ENCODE results near the gene UGT1A7. TPM values are rescaled to one million over a fixed set of nuclear protein-coding genes. Genes with fewer than 3 reads are reported as not detected.

Gene UGT1A7
- polyA plus RNA-seq, 1 donor (not counting 4 experiments of a cell fraction or from before 2014, with no cell fraction given) = 0.87 TPM

DNA sequence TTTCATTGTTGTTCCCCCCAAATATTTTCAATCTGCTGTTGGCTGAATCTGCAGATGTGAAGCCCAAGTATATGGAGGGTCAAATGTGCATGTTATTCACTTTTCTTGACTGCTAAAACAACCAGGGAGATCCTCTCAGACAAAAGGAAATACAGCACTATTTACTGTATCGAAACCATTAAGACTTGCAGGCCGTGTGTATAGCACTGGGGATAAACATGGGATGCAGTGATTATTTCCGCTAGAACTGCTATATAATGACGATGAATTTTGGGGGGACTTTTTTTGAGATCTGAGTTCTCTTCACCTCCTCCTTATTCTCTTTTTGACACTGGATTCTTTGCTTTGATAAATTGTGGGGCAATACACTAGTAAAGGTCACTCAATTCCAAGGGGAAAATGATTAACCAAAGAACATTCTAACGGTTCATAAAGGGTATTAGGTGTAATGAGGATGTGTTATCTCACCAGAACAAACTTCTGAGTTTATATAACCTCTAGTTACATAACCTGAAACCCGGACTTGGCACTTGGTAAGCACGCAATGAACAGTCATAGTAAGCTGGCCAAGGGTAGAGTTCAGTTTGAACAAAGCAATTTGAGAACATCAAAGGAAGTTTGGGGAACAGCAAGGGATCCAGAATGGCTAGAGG lies 74.9 kb downstream of the UGT1A7 start:
- H3K27me3 ChIP-seq (ENCODE audit: control insufficient read depth, extremely low read depth, insufficient read depth, low read length) = no peaks in the 10 kb centered on the region
- H3K27ac ChIP-seq (ENCODE audit: control insufficient read depth, insufficient read depth, low read length) = no peak overlapping the region
- no peak for DNase-seq (ENCODE audit: low read depth, low spot score)
- no peaks in the 10 kb centered on the region for H3K9me3 ChIP-seq (ENCODE audit: control insufficient read depth, low read depth, low read length)
- H4K20me1 ChIP-seq (ENCODE audit: control insufficient read depth, extremely low read depth, insufficient read depth, low read length) = peaks cover 2% of the 10 kb centered on the region
- TF ChIP-seq, protein P1, sequence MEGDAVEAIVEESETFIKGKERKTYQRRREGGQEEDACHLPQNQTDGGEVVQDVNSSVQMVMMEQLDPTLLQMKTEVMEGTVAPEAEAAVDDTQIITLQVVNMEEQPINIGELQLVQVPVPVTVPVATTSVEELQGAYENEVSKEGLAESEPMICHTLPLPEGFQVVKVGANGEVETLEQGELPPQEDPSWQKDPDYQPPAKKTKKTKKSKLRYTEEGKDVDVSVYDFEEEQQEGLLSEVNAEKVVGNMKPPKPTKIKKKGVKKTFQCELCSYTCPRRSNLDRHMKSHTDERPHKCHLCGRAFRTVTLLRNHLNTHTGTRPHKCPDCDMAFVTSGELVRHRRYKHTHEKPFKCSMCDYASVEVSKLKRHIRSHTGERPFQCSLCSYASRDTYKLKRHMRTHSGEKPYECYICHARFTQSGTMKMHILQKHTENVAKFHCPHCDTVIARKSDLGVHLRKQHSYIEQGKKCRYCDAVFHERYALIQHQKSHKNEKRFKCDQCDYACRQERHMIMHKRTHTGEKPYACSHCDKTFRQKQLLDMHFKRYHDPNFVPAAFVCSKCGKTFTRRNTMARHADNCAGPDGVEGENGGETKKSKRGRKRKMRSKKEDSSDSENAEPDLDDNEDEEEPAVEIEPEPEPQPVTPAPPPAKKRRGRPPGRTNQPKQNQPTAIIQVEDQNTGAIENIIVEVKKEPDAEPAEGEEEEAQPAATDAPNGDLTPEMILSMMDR (optimal IDR thresholded peaks at IDR 0.05 in 1 of 3, IDR thresholded peaks at IDR 0.05 in 1 of 3, conservative IDR thresholded peaks at IDR 0.05 in 1 of 3; ENCODE audit: extremely low read depth in 1 of 3, insufficient read depth in 2 of 3, low read length in 3 of 3) = no peak
- no peak for TF ChIP-seq EZH2 (IDR thresholded peaks at IDR 0.05; ENCODE audit: low read length)
- peaks cover 4% of the 10 kb centered on the region for H3K79me2 ChIP-seq (ENCODE audit: control insufficient read depth, insufficient read depth, low read length)
- dilution Hi-C loops (cut with MboI; ENCODE audit: extremely low pct_ligation_motif_present, low sequenced_read_pairs) = no loop called here
- no peak overlapping the region for H2AFZ ChIP-seq (ENCODE audit: control insufficient read depth, low read length)
- peaks cover 15% of the 10 kb centered on the region for H3K4me1 ChIP-seq (ENCODE audit: control insufficient read depth, extremely low read depth, insufficient read depth, low read length)
- no peaks in the 10 kb centered on the region for H3K9me1 ChIP-seq (ENCODE audit: control insufficient read depth, extremely low read depth, insufficient read depth, low read length)
- peaks cover 2 to 8% of the 10 kb centered on the region in 2 experiments for H3K36me3 ChIP-seq (ENCODE audit: control insufficient read depth in 2 of 2, extremely low read depth in 1 of 2, insufficient read depth in 2 of 2, low read length in 2 of 2)
- no peak overlapping the region for H3K9ac ChIP-seq (ENCODE audit: control insufficient read depth, extremely low read depth, insufficient read depth, low read length)
- FAIRE-seq = no peak
- H3K4me2 ChIP-seq (ENCODE audit: control insufficient read depth, extremely low read depth, insufficient read depth, low read depth, low read length) = no peak overlapping the region
- no peak overlapping the region for H3K4me3 ChIP-seq (ENCODE audit: control insufficient read depth in 2 of 3, extremely low read depth in 1 of 3, insufficient read depth in 2 of 3, low read depth in 1 of 3, low read length in 3 of 3)

DNA sequence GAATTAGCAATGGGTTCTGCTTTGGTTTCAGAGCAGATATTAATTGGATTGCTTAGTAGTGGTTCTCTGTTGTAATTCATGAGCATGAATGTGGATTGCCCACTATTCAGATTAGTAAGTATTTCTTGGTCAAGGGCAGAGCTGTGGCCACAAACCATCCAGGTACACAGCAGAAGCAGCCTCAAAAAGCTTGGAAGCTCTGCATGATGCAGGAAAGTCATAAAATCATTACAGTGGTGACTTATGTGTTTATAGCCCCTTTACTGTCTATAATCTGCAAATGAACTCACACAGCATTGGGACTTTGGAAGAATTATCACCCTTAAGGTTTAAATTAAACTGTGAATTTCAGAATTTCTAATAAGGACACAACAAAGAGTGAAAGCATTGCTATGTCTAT lies 76.4 kb downstream of the UGT1A7 start:
- no peak overlapping the region for H3K27ac ChIP-seq (ENCODE audit: control insufficient read depth, insufficient read depth, low read length)
- H3K4me3 ChIP-seq (ENCODE audit: control insufficient read depth in 2 of 3, extremely low read depth in 1 of 3, insufficient read depth in 2 of 3, low read depth in 1 of 3, low read length in 3 of 3) = no peak overlapping the region
- H3K79me2 ChIP-seq (ENCODE audit: control insufficient read depth, insufficient read depth, low read length) = peaks cover 5% of the 10 kb centered on the region
- DNase-seq (ENCODE audit: low read depth, low spot score) (no peak), FAIRE-seq (no peak)
- no peak overlapping the region for H2AFZ ChIP-seq (ENCODE audit: control insufficient read depth, low read length)
- H3K9ac ChIP-seq (ENCODE audit: control insufficient read depth, extremely low read depth, insufficient read depth, low read length) = no peak overlapping the region
- H3K4me1 ChIP-seq (ENCODE audit: control insufficient read depth, extremely low read depth, insufficient read depth, low read length) = peaks cover 21% of the 10 kb centered on the region
- dilution Hi-C loops (cut with MboI; ENCODE audit: extremely low pct_ligation_motif_present, low sequenced_read_pairs) = no loop called here
- H3K4me2 ChIP-seq (ENCODE audit: control insufficient read depth, extremely low read depth, insufficient read depth, low read depth, low read length) = no peak overlapping the region
- H3K27me3 ChIP-seq (ENCODE audit: control insufficient read depth, extremely low read depth, insufficient read depth, low read length) = no peaks in the 10 kb centered on the region
- TF ChIP-seq, protein P1 (optimal IDR thresholded peaks at IDR 0.05 in 1 of 3, IDR thresholded peaks at IDR 0.05 in 1 of 3, conservative IDR thresholded peaks at IDR 0.05 in 1 of 3; ENCODE audit: extremely low read depth in 1 of 3, insufficient read depth in 2 of 3, low read length in 3 of 3) = no peak
- TF ChIP-seq EZH2 (IDR thresholded peaks at IDR 0.05; ENCODE audit: low read length) = no peak
- H4K20me1 ChIP-seq (ENCODE audit: control insufficient read depth, extremely low read depth, insufficient read depth, low read length) = peaks cover 2% of the 10 kb centered on the region
- H3K9me3 ChIP-seq (ENCODE audit: control insufficient read depth, low read depth, low read length) = no peaks in the 10 kb centered on the region
- peaks cover 2 to 8% of the 10 kb centered on the region in 2 experiments for H3K36me3 ChIP-seq (ENCODE audit: control insufficient read depth in 2 of 2, extremely low read depth in 1 of 2, insufficient read depth in 2 of 2, low read length in 2 of 2)
- no peaks in the 10 kb centered on the region for H3K9me1 ChIP-seq (ENCODE audit: control insufficient read depth, extremely low read depth, insufficient read depth, low read length)
